Mammary epithelial cell (primary cell): ENCODE measurements around the gene PRPF18.

Experiments used
- EZH2 ChIP-seq: IDR thresholded peaks from 2 replicates; pipeline ENCODE4 v1.6.1; 2012; ENCODE audit warnings: low read length, inconsistent platforms, borderline replicate concordance
- TF ChIP-seq, protein P1 (sequence below), 2 donors: IDR thresholded peaks in 1 of 2; conservative IDR thresholded peaks in 1 of 2; 2 replicates each; pipeline ENCODE4 v1.5.1; 2011 to 2012; ENCODE audit warnings: inconsistent platforms in 2 of 2, low read length in 2 of 2, mild to moderate bottlenecking in 2 of 2, control low read depth in 1 of 2, low read depth in 1 of 2; ENCODE audit not compliant: insufficient read depth in 1 of 2; ENCODE audit errors: extremely low read depth in 1 of 2

GRCh38 chr10:13594641-13595040, 7.9 kb downstream of the PRPF18 start:
- TF ChIP-seq, protein P1, sequence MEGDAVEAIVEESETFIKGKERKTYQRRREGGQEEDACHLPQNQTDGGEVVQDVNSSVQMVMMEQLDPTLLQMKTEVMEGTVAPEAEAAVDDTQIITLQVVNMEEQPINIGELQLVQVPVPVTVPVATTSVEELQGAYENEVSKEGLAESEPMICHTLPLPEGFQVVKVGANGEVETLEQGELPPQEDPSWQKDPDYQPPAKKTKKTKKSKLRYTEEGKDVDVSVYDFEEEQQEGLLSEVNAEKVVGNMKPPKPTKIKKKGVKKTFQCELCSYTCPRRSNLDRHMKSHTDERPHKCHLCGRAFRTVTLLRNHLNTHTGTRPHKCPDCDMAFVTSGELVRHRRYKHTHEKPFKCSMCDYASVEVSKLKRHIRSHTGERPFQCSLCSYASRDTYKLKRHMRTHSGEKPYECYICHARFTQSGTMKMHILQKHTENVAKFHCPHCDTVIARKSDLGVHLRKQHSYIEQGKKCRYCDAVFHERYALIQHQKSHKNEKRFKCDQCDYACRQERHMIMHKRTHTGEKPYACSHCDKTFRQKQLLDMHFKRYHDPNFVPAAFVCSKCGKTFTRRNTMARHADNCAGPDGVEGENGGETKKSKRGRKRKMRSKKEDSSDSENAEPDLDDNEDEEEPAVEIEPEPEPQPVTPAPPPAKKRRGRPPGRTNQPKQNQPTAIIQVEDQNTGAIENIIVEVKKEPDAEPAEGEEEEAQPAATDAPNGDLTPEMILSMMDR (conservative IDR thresholded peaks at IDR 0.05 in 1 of 2, IDR thresholded peaks at IDR 0.05 in 1 of 2; ENCODE audit: extremely low read depth in 1 of 2, insufficient read depth in 1 of 2, low read depth in 1 of 2, low read length in 2 of 2) = no peak
- no peak for TF ChIP-seq EZH2
